ENCODE results near the gene ABLIM1.
A peak's percentile ranks its signal among the peaks of the same experiment; 100 is the strongest.

The ABLIM1 gene

GRCh38 chr10:114517368-114518250, 140.5 kb downstream of the ABLIM1 start:
- no peak for DNase-seq (ENCODE audit: low read depth)

GRCh38 chr10:114516356-114516755, 141.7 kb downstream of the ABLIM1 start:
- no peak for DNase-seq (ENCODE audit: low read depth)

DNA sequence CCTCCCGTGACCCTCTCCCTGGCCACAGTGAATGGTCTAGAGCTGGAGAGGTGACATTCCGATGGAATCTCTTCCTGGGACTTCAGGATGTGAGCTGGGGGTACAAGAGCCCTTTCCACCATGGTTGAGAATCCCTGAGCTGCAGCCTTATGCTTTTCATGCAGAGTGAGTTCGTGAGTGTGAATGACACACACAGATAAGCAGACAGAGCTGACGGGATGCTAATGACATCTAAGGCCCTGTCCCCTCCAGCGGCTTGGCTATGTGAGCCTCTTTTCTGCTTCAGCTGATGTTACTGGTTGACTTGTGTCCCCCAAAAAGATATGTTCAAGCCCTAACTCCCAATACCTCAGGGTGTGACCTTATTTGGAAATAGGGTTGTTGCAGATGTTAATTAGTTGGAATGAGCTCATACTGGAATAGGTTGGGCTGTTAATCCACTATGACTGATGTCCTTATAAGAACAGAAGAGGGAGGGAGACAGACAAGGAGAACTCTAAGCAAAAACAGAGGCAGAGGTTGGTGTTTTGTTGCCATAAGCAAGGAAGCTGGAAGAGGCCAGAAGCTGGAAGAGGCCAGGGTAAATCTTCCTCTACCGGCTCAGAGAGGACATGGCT, 142.7 kb downstream of the ABLIM1 start:
- no peak for DNase-seq (ENCODE audit: low read depth)

DNA sequence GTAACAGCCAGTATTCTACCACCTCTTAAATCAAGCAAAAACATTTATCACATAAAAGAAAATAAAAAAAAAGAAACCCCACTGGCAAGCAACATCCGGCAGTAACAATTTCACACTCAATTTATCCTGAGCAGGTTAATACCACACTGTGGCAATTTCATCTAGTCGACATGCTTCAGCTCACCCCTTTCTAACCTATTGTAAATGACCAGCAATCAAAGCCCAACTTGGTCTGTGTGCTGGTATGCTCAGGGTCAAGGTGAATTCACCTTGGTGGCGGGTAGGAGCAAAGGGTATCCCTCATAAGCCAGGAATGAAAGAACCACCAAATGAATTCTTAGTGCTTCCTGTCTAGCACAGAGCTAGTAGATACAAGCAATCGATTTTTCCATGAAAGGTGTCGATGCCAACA, 144.7 kb downstream of the ABLIM1 start:
- DNase-seq (ENCODE audit: low read depth): no peak

DNA sequence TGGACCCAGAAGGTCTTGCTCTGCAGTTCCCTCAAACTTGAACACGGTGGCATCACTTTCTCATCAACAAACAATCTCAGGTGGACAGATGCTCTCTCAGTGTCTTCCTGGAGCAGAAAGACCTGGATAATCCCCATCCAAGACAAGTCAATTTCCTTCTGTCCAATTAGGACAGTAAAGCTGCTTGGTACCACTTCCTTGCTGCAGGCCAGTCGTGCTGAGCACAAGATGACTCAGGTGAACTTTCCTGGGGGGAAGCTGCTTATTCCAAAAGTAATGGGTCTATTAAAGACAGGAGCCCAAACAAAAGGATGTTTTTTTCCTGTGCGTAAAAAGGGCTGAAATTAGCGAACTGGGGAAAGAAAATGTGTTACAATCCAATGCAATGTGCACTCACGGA, 146.2 kb downstream of the ABLIM1 start:
- DNase-seq (ENCODE audit: low read depth): no peak

- DNase-seq (ENCODE audit: low read depth): no peak
Measured at GRCh38 chr10:114508376-114508775, 149.7 kb downstream of the ABLIM1 start.

GRCh38 chr10:114507449-114507848, 150.6 kb downstream of the ABLIM1 start:
- no peak for DNase-seq (ENCODE audit: low read depth)

DNA sequence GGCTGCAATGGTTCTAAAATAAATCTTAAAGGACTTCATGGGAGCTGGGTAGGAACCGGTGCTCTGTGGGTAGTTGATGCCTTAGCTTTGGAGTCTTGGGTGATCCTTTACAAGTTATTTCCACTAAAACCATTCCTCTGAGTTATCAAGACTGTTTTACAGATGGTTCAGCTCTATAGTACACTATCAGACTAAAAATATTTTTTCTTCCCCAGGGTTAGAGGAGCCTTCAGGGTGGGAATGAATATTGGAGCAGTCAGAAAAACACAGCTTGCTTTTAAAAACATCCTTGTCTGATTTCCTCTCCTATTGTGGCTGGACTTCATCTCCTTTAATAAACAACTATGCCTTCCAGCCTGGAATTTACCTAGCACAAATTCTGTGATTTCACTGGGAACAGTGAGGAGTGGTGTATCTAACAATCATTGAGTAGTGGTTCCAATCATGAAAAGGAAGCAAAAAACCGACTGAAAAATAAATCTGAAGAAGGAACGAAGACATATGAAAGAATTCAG, 151.1 kb downstream of the ABLIM1 start:
- DNase-seq (ENCODE audit: low read depth): no peak

DNA sequence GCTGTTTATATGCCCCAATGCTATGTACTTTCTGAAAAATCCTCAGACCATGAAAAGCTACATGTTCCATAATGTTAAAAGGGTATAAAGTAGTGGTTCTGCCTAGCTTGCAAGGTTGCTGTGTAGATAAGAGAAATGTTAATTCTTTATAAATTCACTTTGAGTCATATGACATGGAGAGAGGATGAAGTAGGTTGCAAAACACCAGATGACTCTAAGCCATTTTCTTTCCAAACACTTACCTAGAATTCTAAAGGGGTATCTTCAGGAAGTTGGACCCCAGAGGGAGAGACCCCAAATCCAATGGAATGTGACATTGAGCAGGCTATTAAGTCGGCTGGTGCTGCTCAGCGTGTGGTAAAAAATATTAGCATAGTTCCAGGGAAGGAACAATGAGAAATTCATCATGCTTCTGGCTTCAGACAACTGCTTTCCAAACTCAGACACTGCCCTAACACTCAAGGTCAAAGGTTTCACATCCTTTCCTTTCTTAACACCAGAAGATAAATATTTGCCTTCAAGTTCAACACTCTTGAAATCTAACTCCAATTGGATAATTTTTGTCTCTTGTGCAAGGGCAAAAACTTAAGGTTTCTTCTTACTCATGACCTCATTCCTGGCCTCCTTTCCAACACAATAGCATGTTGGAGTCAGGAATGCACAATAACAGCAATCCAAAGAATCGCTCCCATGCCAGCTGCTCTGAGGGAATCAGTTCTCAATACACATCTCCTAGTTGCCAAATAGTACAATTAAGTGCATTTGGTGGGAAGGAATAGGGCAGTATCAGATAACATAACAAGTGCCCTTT, 153.1 kb downstream of the ABLIM1 start:
- peak; percentile 97 for DNase-seq (ENCODE audit: low read depth)

DNA sequence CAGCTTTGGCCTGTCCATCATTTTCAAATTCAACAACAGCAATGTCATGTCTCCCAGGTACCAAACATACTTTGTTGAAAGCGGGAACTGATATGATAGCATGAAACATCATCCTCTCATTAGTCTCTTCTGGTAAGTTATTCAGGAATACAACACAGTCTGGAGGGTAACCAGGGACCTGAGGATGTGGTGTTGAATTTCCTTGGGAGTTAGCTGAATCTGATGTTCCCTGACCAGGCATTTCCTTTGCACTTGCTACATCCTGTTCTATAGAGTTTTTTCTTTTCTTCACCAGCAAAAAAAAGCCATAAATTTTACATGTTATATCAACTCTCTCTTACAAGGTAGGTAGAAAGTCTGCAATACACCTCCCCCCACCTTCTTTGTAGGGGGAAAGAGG, 156.0 kb downstream of the ABLIM1 start:
- DNase-seq (ENCODE audit: low read depth): no peak

DNA sequence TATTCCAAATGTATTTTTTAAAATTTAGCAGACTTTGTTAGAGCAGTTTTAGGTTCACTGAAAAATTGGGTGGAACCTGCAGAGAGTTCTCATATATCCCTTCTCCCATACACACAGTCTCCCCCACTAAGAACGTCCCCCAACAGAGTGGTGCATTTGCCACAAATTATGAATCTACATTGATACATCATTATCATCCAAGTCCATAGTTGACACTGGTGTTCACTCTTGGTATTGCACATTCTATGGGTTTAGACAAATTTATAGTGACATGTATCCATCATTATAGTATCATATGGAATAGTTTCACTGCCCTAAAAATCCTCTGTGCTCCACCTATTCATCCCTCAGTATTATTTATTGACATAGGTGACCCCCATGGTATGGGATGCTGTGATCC, 156.4 kb downstream of the ABLIM1 start:
- no peak for DNase-seq (ENCODE audit: low read depth)

DNA sequence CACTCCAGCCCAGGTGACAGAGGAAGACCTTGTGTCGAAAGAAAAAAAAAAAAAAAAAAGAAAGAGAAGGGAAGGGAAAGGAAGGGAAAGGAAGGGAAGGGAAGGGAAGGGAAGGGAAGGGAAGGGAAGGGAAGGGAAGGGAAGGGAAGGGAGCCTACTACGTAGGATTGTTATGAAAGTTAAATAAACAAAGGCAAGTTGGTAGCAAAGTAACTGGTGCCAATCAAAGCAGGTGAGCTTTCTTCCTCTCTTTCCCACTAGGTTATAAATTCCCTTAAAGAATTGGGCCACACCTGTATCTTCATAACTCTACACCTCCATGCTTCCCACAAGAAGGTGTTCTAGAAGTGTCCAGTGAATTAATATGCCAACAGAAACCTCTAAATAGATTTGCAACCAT, 157.4 kb downstream of the ABLIM1 start:
- no peak for DNase-seq (ENCODE audit: low read depth)

- DNase-seq (ENCODE audit: low read depth): no peak
Measured at GRCh38 chr10:114499630-114500190, 158.4 kb downstream of the ABLIM1 start.

- no peak for DNase-seq (ENCODE audit: low read depth)
Measured at GRCh38 chr10:114499116-114499515, 159.0 kb downstream of the ABLIM1 start.

- DNase-seq (ENCODE audit: low read depth): no peak
Measured at GRCh38 chr10:114498413-114499111, 159.5 kb downstream of the ABLIM1 start.

GRCh38 chr10:114495303-114495702, 162.8 kb downstream of the ABLIM1 start:
- DNase-seq (ENCODE audit: low read depth): no peak

GRCh38 chr10:114492351-114493037, 165.6 kb downstream of the ABLIM1 start:
- DNase-seq (ENCODE audit: low read depth): no peak

DNA sequence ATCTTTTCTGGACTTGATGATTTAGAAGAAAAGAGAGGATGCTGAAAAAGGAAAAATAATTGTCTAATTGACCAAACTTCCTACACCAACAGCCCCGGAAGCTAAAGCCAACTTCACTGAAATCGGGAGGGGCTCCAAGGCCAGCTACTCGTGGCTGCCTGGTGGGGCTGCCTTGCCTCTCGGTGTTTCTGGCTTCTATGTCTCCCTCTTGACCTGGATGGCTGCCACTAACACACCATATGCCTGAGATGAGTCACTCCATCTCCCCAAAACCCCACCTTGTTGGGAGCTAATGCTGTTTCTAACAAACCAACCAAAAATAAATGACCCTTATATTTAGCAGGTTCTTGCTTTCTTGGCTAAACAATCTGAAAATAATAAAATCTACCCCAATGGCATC, 166.1 kb downstream of the ABLIM1 start:
- no peak for DNase-seq (ENCODE audit: low read depth)

GRCh38 chr10:114491419-114491818, 166.7 kb downstream of the ABLIM1 start:
- DNase-seq (ENCODE audit: low read depth): no peak

DNA sequence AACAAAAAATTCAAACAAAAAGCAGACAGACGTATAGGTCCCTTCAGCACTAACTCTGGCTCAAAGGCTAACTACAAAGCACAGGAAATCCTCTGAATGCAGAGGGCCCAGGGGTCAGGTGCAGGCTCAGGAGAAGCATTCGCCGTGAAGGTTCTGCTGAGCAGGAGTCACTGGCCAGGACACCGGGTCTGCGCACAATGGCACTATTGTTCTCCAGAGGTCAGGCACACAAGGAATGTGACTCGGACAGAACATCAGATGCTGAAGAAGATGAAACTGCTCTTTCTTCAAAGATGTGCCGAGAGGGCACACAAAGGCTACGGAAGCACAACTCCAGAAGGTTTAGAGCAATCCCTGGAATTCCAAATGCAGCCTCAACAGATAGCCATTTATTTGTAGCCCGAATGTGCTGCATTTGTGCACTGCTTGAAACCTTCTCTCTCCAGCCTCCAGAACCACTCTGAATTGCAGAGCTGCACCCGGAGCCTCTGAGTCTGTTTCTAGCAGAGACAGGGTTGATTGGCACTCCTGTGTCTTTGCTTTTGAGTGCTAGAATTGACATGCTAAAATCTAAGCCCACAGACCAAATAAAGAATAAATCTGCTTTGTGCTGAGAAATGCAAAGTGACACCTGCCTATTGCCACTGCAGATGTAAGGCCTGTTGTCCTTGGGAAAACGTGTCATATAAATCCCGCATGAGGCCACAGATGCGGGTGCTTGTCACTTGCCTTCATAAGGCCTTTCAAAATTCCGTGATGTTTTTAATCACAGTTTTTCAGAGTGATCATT, 168.4 kb downstream of the ABLIM1 start:
- DNase-seq (ENCODE audit: low read depth): no peak

Data from fibroblast of gingiva (primary cell).